ENCODE results near the gene RPL36. TPM values are rescaled to one million over a fixed set of nuclear protein-coding genes. Genes with fewer than 3 reads are reported as not detected.
A peak's percentile ranks its signal among the peaks of the same experiment; 100 is the strongest.
"Not testable (repeated sequence)": the region's sequence is repeated elsewhere in the genome, so short reads cannot be mapped to it uniquely, and the experiment has no call there.

RPL36 gene
- polyA plus RNA-seq, 1 donor: 1,331 TPM

DNA sequence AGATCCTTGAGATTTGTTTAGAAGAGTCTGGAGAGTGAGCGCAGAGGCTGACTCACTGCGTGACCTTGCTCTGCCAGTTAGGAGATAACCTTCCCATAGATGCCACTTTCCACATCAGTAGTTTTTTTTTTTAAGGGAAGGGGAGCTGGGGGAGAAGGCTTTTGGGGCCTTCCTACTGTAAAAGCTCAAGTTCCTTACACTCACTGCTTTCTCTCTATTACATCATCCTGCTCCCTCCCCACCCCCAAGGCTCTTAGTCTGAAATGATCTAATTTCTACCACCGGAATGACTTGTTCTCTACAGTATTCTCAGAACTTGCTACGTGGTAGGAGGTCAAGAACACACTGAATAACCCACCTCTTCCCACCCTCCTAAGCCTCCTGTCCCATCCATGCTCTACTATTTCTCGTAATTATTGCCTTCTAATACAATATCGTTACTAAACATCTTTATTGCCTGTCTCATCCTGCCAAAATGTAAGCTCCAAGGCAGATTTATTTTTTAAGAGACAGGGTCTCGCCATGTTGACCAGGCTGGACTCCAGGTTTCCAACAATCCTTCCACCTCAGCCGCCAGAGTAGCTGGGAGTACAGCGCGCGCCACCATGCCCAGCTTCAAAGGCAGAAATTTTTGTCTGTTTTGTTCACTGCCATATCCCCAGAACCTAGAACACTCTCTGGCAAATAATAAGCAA is 28.6 kb downstream of the RPL36 start:
- H3K4me3 ChIP-seq (ENCODE audit: low read length): peak overlapping the region; percentile 80
- H3K27ac ChIP-seq (ENCODE audit: low read length): peak overlapping the region; percentile 93
- H3K27me3 ChIP-seq (ENCODE audit: control insufficient read depth, insufficient read depth, low read length): no peaks in the 10 kb centered on the region
- H3K4me1 ChIP-seq (ENCODE audit: control insufficient read depth, insufficient read depth, low read length): peaks cover 8% of the 10 kb centered on the region
- peaks cover 11% of the 10 kb centered on the region for H3K36me3 ChIP-seq (ENCODE audit: control insufficient read depth, insufficient read depth, low read length)
- no peaks in the 10 kb centered on the region for H3K9me3 ChIP-seq (ENCODE audit: control insufficient read depth, low read depth, low read length)
- WGBS (ENCODE audit: insufficient coverage, low lambda C conversion rate): 80% methylated on average over 1 of the region's 11 CpGs
- peak in 1 of 2 donors; percentile 45 for DNase-seq

GRCh38 chr19:5719274-5719960 is 29.3 kb downstream of the RPL36 start:
- Histone ChIP-seq H3K4me1 (ENCODE audit: control insufficient read depth, insufficient read depth, low read length) (peaks cover 8% of the 10 kb centered on the region), H3K27me3 (ENCODE audit: control insufficient read depth, insufficient read depth, low read length) (no peaks in the 10 kb centered on the region), H3K36me3 (ENCODE audit: control insufficient read depth, insufficient read depth, low read length) (peaks cover 7% of the 10 kb centered on the region), H3K9me3 (ENCODE audit: control insufficient read depth, low read depth, low read length) (no peaks in the 10 kb centered on the region), H3K27ac (ENCODE audit: low read length) (peak overlapping the region; percentile 93), H3K4me3 (ENCODE audit: low read length) (peak overlapping the region; percentile 80)
- peak; percentile 30 to 58 for DNase-seq
- WGBS (ENCODE audit: insufficient coverage, low lambda C conversion rate): 0% methylated on average over 2 of the region's 58 CpGs

- H3K4me3 ChIP-seq (ENCODE audit: low read length): peak within 1 kb of the TSS; percentile 80
- peak; percentile 99 to 100 for DNase-seq
- H3K36me3 ChIP-seq (ENCODE audit: control insufficient read depth, insufficient read depth, low read length): peaks cover 4% of the 10 kb centered on the region
- no peaks in the 10 kb centered on the region for H3K27me3 ChIP-seq (ENCODE audit: control insufficient read depth, insufficient read depth, low read length)
- H3K9me3 ChIP-seq (ENCODE audit: control insufficient read depth, low read depth, low read length): no peaks in the 10 kb centered on the region
- H3K4me1 ChIP-seq (ENCODE audit: control insufficient read depth, insufficient read depth, low read length): peaks cover 8% of the 10 kb centered on the region
- H3K27ac ChIP-seq (ENCODE audit: low read length): peak within 1 kb of the TSS; percentile 93
- WGBS (ENCODE audit: insufficient coverage, low lambda C conversion rate): no CpG with 5 or more reads among the region's 90 CpGs
These were observed 30.1 kb downstream of the RPL36 start, which contains the start of the genes CATSPERD and LONP1 for GRCh38 chr19:5719961-5720790. Gene CATSPERD (plus strand): TSS chr19:5720637. CDS start chr19:5720738, 101 bp downstream. Gene LONP1 (minus strand): TSS chr19:5720146. CDS start chr19:5720132, 14 bp downstream.

DNA sequence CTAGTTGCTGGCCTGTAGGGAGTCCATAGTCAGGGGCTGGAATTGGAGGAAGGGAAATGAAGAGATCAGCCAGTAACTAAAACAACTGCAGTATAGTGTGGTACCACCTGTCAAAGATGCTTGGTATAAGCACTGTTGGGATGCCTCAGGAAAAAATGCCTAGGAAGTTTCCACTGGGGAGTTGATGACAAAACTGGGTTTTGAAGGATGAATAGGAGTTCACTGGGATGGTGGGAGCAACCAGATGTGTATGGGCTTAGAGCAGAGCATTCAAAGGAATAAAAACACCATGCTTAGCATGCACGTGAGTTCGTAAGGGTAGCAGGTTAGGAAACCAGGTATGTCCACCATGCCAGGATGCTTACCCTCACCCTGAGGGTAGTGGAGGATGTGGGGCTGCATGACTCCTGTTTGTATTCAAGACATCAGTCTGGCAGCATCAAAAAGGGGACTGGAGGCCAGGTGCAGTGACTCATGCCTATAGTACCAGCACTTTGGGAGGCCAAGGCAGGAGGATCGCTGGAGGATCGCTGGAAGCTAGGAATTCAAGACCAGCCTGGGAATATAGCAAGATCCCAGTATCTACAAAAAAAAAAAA is 37.5 kb downstream of the RPL36 start:
- no peak overlapping the region for H3K4me3 ChIP-seq (ENCODE audit: low read length)
- H3K27me3 ChIP-seq (ENCODE audit: control insufficient read depth, insufficient read depth, low read length): no peaks in the 10 kb centered on the region
- H3K4me1 ChIP-seq (ENCODE audit: control insufficient read depth, insufficient read depth, low read length): no peaks in the 10 kb centered on the region
- no peak for DNase-seq
- H3K27ac ChIP-seq (ENCODE audit: low read length): no peak overlapping the region
- WGBS (ENCODE audit: insufficient coverage, low lambda C conversion rate): no CpG with 5 or more reads among the region's 4 CpGs
- peaks cover 6% of the 10 kb centered on the region for H3K9me3 ChIP-seq (ENCODE audit: control insufficient read depth, low read depth, low read length)
- H3K36me3 ChIP-seq (ENCODE audit: control insufficient read depth, insufficient read depth, low read length): no peaks in the 10 kb centered on the region

DNA sequence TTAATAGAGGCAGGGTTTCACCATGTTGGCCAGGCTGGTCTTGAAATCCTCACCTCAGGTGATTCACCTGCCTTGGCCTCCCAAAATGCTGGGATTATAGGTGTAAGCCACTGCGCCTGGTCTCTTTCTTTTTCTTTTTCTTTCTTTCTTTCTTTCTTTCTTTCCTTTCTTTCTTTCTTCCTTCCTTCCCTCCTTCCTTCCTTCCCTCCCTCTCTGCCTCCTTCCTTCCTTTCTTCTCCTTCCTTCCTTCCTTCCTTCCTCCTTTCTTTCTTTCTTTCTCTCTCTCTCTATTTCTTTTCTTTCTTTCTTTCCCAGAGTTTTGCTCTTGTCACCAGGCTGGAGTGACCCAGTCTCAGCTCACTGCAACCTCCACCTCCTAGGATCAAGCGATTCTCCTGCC is 43.1 kb downstream of the RPL36 start:
- H3K36me3 ChIP-seq (ENCODE audit: control insufficient read depth, insufficient read depth, low read length); H3K27ac ChIP-seq (ENCODE audit: low read length); H3K27me3 ChIP-seq (ENCODE audit: control insufficient read depth, insufficient read depth, low read length); H3K4me3 ChIP-seq (ENCODE audit: low read length); DNase-seq; H3K9me3 ChIP-seq (ENCODE audit: control insufficient read depth, low read depth, low read length); H3K4me1 ChIP-seq (ENCODE audit: control insufficient read depth, insufficient read depth, low read length): not testable (repeated sequence)
- 100% methylated on average over 1 of the region's 2 CpGs for WGBS (ENCODE audit: insufficient coverage, low lambda C conversion rate)

DNA sequence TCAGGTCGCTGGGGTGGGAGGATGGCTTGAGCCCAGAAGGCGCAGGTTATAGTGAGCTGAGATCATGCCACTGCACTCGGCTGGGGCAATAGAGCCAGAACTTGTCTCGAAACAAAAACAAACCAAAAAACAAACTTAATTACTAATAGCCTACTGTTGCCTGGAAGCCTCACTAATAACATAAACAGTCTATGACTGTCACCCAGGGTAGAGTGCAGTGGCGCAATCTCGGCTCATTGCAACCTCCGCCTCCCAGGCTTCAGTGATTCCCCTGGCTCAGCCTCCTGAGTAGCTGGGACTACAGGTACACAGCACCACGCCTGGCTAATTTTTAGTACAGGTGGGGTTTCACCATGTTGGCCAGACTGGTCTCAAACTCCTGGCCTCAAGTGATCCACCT is 48.3 kb downstream of the RPL36 start:
- Histone ChIP-seq H3K27me3 (ENCODE audit: control insufficient read depth, insufficient read depth, low read length) (no peaks in the 10 kb centered on the region), H3K36me3 (ENCODE audit: control insufficient read depth, insufficient read depth, low read length) (no peaks in the 10 kb centered on the region), H3K9me3 (ENCODE audit: control insufficient read depth, low read depth, low read length) (no peaks in the 10 kb centered on the region), H3K4me3 (ENCODE audit: low read length) (no peak overlapping the region), H3K4me1 (ENCODE audit: control insufficient read depth, insufficient read depth, low read length) (no peaks in the 10 kb centered on the region), H3K27ac (ENCODE audit: low read length) (no peak overlapping the region)
- 100% methylated on average over 1 of the region's 8 CpGs for whole genome bisulfite sequencing (ENCODE audit: insufficient coverage, low lambda C conversion rate)
- no peak for DNase-seq

Other genes with a start within 250 kb of the RPL36 start
- gene ZNRF4, start 234.9 kb upstream of the RPL36 start, polyA plus RNA-seq: not detected
- 0.58 TPM for gene TINCR, start 122.3 kb upstream of the RPL36 start, polyA plus RNA-seq
- 88.5 TPM for gene SAFB2, start 67.5 kb upstream of the RPL36 start, polyA plus RNA-seq
- 111 TPM for gene SAFB, start 67.2 kb upstream of the RPL36 start, polyA plus RNA-seq
- 48.0 TPM for gene MICOS13, start 9.8 kb upstream of the RPL36 start, polyA plus RNA-seq
- 5.7 TPM for gene HSD11B1L, start 9.3 kb upstream of the RPL36 start, polyA plus RNA-seq
- 54.0 TPM for gene LONP1, start 29.9 kb downstream of the RPL36 start, polyA plus RNA-seq
- gene CATSPERD, start 30.3 kb downstream of the RPL36 start, polyA plus RNA-seq: not detected
- gene PRR22, start 94.5 kb downstream of the RPL36 start, polyA plus RNA-seq: 4.6 TPM
- 34.6 TPM for gene DUS3L, start 100.9 kb downstream of the RPL36 start, polyA plus RNA-seq
- gene NRTN, start 114.8 kb downstream of the RPL36 start, polyA plus RNA-seq: 2.3 TPM
- 0.99 TPM for gene FUT6, start 149.4 kb downstream of the RPL36 start, polyA plus RNA-seq
- gene FUT3, start 161.2 kb downstream of the RPL36 start, polyA plus RNA-seq: 1.0 TPM
- gene FUT5, start 180.2 kb downstream of the RPL36 start, polyA plus RNA-seq: not detected
- 203 TPM for gene NDUFA11, start 213.5 kb downstream of the RPL36 start, polyA plus RNA-seq
- 8.1 TPM for gene VMAC, start 214.6 kb downstream of the RPL36 start, polyA plus RNA-seq
- gene CAPS, start 224.0 kb downstream of the RPL36 start, polyA plus RNA-seq: 16.7 TPM

Data from large intestine (tissue), 3 donors.